Effector memory CD4-positive, alpha-beta T cell (primary cell): ENCODE data around the gene TARM1.
"Not testable (repeated sequence)": the region's sequence is repeated elsewhere in the genome, so short reads cannot be mapped to it uniquely, and the experiment has no call there.

Experiments
- DNase-seq, 3 donors: peaks; one replicate each; pipeline ENCODE4 v3.0.0-alpha.2; 2020
- H3K27ac ChIP-seq: 2 replicates; pipeline ENCODE4 v1.7.0; 2013; ENCODE audit warnings: mild to moderate bottlenecking, low read length, moderate library complexity; ENCODE audit not compliant: insufficient read depth, poor library complexity, severe bottlenecking
- H3K27me3 ChIP-seq: replicated peaks from 2 replicates; pipeline ENCODE4 v1.7.0; 2013; ENCODE audit warnings: mild to moderate bottlenecking, low read length; ENCODE audit not compliant: insufficient read depth, control insufficient read depth, poor library complexity, severe bottlenecking
- H3K36me3 ChIP-seq: 2 replicates; pipeline ENCODE4 v1.7.0; 2013; ENCODE audit warnings: mild to moderate bottlenecking, low read length, moderate library complexity; ENCODE audit not compliant: control insufficient read depth, insufficient read depth
- H3K4me1 ChIP-seq: 2 replicates; pipeline ENCODE4 v1.7.0; 2013; ENCODE audit warnings: low read length, mild to moderate bottlenecking; ENCODE audit not compliant: control insufficient read depth, insufficient read depth, poor library complexity, severe bottlenecking
- H3K4me3 ChIP-seq: 2 replicates; pipeline ENCODE4 v1.7.0; 2013; ENCODE audit warnings: low read length, low read depth, mild to moderate bottlenecking; ENCODE audit not compliant: insufficient read depth, poor library complexity, severe bottlenecking
- H3K9me3 ChIP-seq: 2 replicates; pipeline ENCODE4 v1.7.0; 2013; ENCODE audit warnings: mild to moderate bottlenecking, low read length, moderate library complexity; ENCODE audit not compliant: control insufficient read depth

The TARM1 gene

GRCh38 chr19:54036542-54036941 is 44.6 kb downstream of the TARM1 start:
- not testable (repeated sequence) for DNase-seq, H3K36me3 ChIP-seq, H3K27ac ChIP-seq, H3K4me1 ChIP-seq, H3K27me3 ChIP-seq, H3K9me3 ChIP-seq, H3K4me3 ChIP-seq

DNA sequence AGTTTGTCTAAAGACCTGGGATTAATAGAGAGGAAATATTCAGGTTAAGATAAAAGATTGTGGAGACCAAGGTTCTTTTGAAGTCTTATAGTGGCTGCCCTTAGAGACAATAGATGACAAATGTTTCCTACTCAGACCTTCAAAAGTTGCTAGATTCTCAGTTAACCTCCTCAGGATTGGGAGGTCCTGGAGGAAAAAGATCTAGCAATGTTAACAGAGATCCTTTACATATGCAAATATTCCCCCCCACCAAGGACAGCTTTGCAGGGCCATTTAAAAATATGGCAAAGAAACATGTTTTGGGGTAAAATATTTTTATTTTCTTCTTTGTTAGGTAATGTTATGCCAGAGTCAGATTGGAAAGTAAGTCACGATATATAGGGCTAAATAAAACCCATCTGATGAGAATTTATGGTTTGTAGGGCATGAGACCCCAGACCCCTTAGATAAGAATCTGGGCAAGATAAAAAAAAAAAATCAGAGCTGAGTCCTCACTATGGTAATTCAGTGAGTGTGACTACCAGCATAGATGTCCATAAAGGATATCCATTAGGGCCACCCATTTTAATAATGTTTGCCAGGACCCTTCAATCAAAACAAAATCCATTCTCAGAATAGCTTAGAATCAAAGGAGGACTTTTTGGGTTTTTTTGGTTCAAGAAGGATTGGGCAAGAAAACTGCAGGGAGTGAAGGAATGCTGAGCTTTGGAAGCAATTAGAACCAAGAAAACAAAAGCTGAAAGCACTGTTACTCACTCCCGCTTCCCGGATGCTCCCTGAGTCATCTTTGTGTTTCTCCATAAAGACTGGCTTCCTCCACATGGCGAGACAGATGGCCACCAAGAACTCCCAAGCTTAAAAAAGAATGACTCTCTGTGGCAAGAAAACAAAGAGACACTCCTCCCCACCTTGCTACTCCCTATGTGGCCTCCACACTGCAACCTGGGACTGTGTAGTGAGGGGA is 45.7 kb downstream of the TARM1 start:
- no peaks in the 10 kb centered on the region for H3K9me3 ChIP-seq
- H3K36me3 ChIP-seq: no peaks in the 10 kb centered on the region
- H3K4me3 ChIP-seq: no peak overlapping the region
- DNase-seq: no peak
- no peak overlapping the region for H3K27ac ChIP-seq
- H3K27me3 ChIP-seq: no peaks in the 10 kb centered on the region
- H3K4me1 ChIP-seq: no peaks in the 10 kb centered on the region

DNA sequence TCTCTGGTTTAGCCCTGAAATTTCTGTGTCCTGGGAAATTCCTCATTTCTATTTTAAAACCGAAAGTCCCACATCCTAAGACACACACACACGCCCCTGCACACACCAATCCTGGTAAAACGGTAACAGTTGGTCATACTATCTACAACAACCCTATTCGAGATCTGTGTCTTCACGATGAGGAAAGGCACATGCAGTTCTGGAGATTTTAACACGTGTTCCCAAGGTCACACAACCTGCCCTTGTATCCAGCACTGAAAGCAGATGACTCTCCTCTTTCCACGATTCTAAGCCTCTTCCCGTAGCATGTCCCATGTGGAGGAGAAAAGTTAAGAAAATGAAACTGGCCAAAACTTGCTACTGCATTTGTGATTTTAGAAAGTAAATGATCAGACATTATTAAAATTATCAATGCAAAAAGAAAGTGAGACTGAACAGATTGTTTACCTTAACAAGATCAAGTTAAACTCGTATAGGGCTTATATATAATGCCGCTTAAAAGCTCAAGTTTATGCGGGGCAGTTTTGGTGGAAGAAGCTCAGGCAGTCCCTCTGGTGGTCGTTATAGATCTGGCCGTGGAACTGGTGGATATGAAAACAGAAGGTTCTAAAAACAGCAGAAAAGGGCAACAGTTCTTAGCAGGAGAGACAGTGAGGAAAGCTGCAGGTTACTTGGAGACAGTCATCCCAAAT is 50.1 kb downstream of the TARM1 start:
- DNase-seq: no peak
- H3K4me3 ChIP-seq: no peak overlapping the region

DNA sequence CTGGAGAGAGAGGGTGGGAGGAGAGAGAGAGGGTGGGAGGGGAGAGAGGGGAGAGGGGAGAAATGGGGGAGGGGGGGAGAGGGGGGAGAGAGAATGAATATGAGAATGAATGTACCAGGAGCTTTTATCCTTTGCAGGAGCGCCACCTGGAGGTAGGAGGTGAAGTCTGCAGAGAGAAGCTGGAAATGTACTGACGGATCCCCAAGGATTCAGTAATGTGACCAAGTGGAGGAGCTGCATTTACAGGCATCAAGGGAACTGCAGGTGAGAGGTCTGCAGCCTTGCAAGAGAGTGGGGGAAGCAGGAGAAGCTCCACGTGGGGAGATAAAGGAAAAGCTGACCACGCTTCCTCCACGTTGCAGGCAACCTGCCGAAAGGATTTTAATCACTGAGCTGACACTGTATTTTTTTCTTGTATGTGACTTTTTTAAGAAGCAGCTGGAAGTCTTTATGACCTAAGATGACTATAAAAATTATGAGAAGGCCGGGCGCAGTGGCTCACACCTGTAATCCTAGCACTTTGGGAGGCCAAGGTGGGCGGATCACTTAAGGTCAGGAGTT is 51.2 kb downstream of the TARM1 start:
- Histone ChIP-seq H3K9me3 (no peaks in the 10 kb centered on the region), H3K4me1 (no peaks in the 10 kb centered on the region), H3K27ac (no peak overlapping the region), H3K27me3 (no peaks in the 10 kb centered on the region), H3K4me3 (no peak overlapping the region), H3K36me3 (no peaks in the 10 kb centered on the region)
- DNase-seq: peak; percentile 15 to 37 (median 26)

More for the DNA sequence above, 50.1 kb downstream of the TARM1 start:
- Histone ChIP-seq H3K27ac (no peak overlapping the region), H3K27me3 (no peaks in the 10 kb centered on the region), H3K4me1 (no peaks in the 10 kb centered on the region), H3K9me3 (no peaks in the 10 kb centered on the region), H3K36me3 (no peaks in the 10 kb centered on the region)

DNA sequence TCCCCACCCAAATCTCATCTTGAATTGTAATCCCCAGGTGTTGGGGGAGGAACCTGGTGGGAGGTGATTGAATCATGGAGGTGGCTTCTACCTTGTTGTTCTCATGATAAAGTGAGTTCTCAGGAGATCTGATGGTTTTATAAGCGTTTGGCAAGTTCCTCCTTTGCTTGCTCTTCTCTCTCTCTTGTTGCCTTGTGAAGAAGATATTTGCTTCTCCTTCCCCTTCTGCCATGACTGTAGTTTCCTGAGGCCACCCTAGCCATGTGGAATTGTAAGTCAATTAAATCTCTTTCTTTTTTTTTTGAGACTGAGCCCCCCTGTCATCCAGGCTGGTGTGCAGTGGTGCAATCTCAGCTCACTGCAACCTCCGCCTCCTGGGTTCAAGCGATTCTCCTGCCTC is 51.9 kb downstream of the TARM1 start:
- no peaks in the 10 kb centered on the region for H3K4me1 ChIP-seq
- no peak overlapping the region for H3K4me3 ChIP-seq
- no peaks in the 10 kb centered on the region for H3K27me3 ChIP-seq
- no peak overlapping the region for H3K27ac ChIP-seq
- no peaks in the 10 kb centered on the region for H3K36me3 ChIP-seq
- no peak for DNase-seq
- H3K9me3 ChIP-seq: no peaks in the 10 kb centered on the region

DNA sequence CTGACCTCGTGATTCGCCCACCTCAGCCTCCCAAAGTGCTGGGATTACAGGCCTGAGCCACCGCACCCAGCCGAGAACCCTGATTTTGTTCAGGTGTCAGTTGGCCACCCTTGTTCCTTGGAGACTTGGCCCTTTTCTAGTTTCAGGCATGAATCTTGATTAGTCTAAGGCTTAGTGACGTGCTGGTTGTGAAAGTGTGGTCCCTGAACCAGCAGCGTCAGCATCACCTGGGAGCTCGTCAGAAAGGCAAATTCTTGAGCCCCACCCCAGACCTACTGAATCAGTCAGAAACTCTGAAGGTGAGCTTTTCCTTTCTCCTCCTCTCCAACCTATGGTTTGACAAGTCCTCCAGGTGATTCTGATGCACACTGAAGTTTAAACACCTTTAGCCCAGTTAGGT is 54.5 kb downstream of the TARM1 start:
- Histone ChIP-seq H3K9me3 (no peaks in the 10 kb centered on the region), H3K27me3 (no peaks in the 10 kb centered on the region), H3K4me1 (no peaks in the 10 kb centered on the region), H3K4me3 (no peak overlapping the region), H3K36me3 (no peaks in the 10 kb centered on the region), H3K27ac (no peak overlapping the region)
- DNase-seq: no peak

DNA sequence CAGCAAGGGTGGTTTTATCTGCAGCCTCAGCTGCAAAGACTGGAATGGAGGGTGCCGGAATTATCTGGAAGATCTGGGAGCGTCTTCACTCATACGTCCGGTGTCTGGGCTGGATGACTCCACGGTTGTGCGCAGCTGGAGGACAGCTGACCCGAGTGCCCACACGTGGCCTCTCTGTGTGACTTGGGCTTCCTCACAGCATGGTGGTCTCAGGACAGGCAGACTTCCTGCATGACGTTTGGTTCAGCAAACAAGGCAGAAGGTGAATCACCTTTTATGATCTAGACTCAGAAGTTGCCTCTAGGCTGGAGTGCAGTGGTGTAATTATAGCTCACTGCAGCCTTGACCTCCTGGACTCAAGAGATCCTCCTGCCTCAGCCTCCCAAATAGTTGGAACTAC is 56.5 kb downstream of the TARM1 start:
- H3K27me3 ChIP-seq: peaks cover 5% of the 10 kb centered on the region
- no peaks in the 10 kb centered on the region for H3K9me3 ChIP-seq
- H3K27ac ChIP-seq: no peak overlapping the region
- DNase-seq: no peak
- no peak overlapping the region for H3K4me3 ChIP-seq
- H3K36me3 ChIP-seq: no peaks in the 10 kb centered on the region
- H3K4me1 ChIP-seq: no peaks in the 10 kb centered on the region

- Histone ChIP-seq H3K27ac (no peak overlapping the region), H3K4me1 (no peaks in the 10 kb centered on the region)
These were observed 58.0 kb downstream of the TARM1 start for GRCh38 chr19:54023191-54023590.

GRCh38 chr19:54021932-54022331 is 59.2 kb downstream of the TARM1 start:
- Histone ChIP-seq H3K27ac (no peak overlapping the region), H3K9me3 (no peaks in the 10 kb centered on the region), H3K27me3 (peaks cover 5% of the 10 kb centered on the region), H3K4me3 (no peak overlapping the region), H3K36me3 (no peaks in the 10 kb centered on the region), H3K4me1 (no peaks in the 10 kb centered on the region)
- DNase-seq: no peak

More at GRCh38 chr19:54023191-54023590, 58.0 kb downstream of the TARM1 start:
- DNase-seq: no peak
- Histone ChIP-seq H3K4me3 (no peak overlapping the region), H3K9me3 (no peaks in the 10 kb centered on the region), H3K36me3 (no peaks in the 10 kb centered on the region), H3K27me3 (peaks cover 5% of the 10 kb centered on the region)

DNA sequence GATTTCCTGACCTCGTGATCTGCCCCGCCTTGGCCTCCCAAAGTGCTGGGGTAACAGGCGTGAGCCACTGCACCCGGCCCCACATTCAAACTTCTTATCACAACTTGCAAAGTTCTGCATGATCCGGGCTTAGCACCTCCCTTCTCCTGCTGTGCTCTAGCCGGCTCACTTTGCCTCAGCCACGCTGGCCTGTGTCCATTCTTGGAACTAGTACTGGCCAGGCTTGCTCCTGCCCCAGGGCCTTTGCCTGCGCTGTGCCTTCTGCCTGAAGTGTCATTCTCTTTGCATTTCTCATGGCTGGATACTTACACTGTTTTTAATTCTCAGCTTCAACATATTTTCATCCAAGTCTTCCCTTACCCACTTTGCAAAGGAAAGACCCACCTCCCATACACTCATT is 59.8 kb downstream of the TARM1 start:
- no peaks in the 10 kb centered on the region for H3K36me3 ChIP-seq
- H3K4me1 ChIP-seq: no peaks in the 10 kb centered on the region
- peaks cover 5% of the 10 kb centered on the region for H3K27me3 ChIP-seq
- H3K4me3 ChIP-seq: no peak overlapping the region
- no peaks in the 10 kb centered on the region for H3K9me3 ChIP-seq
- no peak for DNase-seq
- H3K27ac ChIP-seq: no peak overlapping the region
